ENCODE results near the gene TNFRSF18.

The TNFRSF18 gene

DNA sequence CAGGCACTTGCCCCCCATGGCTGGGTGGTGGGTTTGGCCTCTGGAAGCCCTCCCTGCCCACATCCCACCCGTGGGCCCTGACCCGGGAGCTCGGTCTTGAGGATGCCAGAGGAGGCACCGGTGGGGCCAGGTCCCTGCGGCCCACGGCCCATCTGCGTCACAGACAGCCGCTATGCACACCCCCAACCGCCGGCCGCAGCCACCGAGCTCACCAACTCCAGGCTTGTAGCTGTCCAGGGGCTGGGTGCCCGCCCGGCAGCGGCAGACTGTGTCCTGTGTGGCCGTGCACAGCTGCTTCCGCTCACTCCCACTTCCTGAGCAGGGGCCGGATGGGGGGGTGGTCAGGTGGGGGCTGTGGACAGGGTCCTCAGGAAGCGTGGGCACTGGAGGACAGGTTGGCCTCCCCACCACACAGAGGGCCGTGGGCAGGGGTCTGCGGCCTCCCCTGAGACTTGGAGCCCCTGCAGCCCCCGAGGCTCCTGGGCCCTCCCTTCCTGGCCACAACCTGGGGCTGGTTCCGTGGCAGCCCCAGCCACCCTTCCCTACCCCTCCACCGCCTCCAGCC, 6.5 kb upstream of the TNFRSF18 start:
- TF ChIP-seq, protein P1, sequence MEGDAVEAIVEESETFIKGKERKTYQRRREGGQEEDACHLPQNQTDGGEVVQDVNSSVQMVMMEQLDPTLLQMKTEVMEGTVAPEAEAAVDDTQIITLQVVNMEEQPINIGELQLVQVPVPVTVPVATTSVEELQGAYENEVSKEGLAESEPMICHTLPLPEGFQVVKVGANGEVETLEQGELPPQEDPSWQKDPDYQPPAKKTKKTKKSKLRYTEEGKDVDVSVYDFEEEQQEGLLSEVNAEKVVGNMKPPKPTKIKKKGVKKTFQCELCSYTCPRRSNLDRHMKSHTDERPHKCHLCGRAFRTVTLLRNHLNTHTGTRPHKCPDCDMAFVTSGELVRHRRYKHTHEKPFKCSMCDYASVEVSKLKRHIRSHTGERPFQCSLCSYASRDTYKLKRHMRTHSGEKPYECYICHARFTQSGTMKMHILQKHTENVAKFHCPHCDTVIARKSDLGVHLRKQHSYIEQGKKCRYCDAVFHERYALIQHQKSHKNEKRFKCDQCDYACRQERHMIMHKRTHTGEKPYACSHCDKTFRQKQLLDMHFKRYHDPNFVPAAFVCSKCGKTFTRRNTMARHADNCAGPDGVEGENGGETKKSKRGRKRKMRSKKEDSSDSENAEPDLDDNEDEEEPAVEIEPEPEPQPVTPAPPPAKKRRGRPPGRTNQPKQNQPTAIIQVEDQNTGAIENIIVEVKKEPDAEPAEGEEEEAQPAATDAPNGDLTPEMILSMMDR (IDR thresholded peaks at IDR 0.05; ENCODE audit: low read depth, low read length, poor library complexity, severe bottlenecking): no peak
- TF ChIP-seq EZH2phosphoT487 (IDR thresholded peaks at IDR 0.05; ENCODE audit: borderline replicate concordance, low read length): no peak
- H3F3A ChIP-seq (ENCODE audit: control insufficient read depth, insufficient read depth): no peaks in the 10 kb centered on the region
- H3K36me3 ChIP-seq (ENCODE audit: control insufficient read depth, low read length): peaks cover 6% of the 10 kb centered on the region; the same call in 1 of the 2 replicates
- H3K9me2 ChIP-seq (replicated peaks; ENCODE audit: control insufficient read depth, low read length): no peaks in the 10 kb centered on the region
- no peak overlapping the region for H3K27ac ChIP-seq (ENCODE audit: low read depth, low read length)
- H3K4me1 ChIP-seq (ENCODE audit: control insufficient read depth, low read length): peaks cover 25% of the 10 kb centered on the region
- no peaks in the 10 kb centered on the region for H3K79me2 ChIP-seq (ENCODE audit: control insufficient read depth, low read length)
- no peak overlapping the region for H3K4me3 ChIP-seq (ENCODE audit: low read length)
- H4K20me1 ChIP-seq (ENCODE audit: control insufficient read depth, insufficient read depth, low read depth, low read length): no peaks in the 10 kb centered on the region
- H3K4me2 ChIP-seq (ENCODE audit: low read length): no peak overlapping the region
- no peaks in the 10 kb centered on the region for H3K9me3 ChIP-seq (ENCODE audit: control insufficient read depth, insufficient read depth, low read length)
- peaks cover 22% of the 10 kb centered on the region for H3K27me3 ChIP-seq (ENCODE audit: control insufficient read depth, low read length)

DNA sequence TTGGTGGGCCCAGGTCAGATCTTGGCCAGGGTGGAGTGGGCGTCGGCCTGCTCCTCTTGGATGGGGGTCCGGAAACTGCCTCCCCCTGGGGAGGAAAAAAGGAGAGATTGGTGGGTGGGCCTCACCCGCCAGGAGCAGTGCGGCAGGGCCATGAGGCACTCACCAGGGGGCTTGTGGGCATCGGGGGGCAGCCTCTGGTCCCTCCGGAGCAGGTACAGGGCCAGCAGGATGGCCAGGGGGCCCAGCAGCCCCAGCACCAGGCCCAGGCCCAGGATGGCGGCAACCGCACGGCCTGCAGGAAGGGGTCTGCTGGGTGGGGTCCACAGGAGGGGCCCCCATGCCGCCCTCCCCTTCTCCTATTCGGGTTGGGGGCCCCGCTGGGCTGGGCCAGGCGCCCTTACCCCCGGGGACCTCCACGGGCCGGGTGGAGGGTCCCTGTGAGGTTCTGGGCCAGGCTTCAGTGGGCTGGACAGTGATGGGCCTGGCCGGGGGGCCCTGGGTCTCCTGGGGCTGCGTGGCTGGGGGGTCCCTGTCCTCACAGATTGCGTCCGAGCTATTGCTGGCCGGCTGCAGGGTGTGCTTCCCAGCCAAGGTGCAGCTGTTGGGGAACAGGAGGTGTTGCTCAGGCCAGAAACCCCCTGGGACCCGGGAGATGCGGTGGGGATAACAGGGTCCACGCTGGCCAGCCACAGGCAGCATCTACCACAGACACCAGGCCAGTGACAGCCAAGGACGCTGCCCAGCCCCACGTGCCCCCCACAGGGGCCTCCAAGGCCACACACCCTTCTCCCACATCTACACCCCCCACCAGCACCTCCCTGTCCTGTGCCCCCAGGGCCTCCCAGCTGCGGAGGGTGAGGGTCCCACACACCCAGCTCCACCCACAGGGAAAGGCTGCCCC, 5.4 kb upstream of the TNFRSF18 start:
- peaks cover 33% of the 10 kb centered on the region for H3K27me3 ChIP-seq (ENCODE audit: control insufficient read depth, low read length)
- H4K20me1 ChIP-seq (ENCODE audit: control insufficient read depth, insufficient read depth, low read depth, low read length): 0 out of 2 replicates have a peak, but pooled peaks cover 2% of the 10 kb centered on the region
- H3K79me2 ChIP-seq (ENCODE audit: control insufficient read depth, low read length): no peaks in the 10 kb centered on the region
- no peak overlapping the region for H3K4me3 ChIP-seq (ENCODE audit: low read length)
- H3K9me2 ChIP-seq (replicated peaks; ENCODE audit: control insufficient read depth, low read length): no peaks in the 10 kb centered on the region
- no peak for TF ChIP-seq EZH2phosphoT487 (IDR thresholded peaks at IDR 0.05; ENCODE audit: borderline replicate concordance, low read length)
- TF ChIP-seq, protein P1 (IDR thresholded peaks at IDR 0.05; ENCODE audit: low read depth, low read length, poor library complexity, severe bottlenecking): no peak
- H3F3A ChIP-seq (ENCODE audit: control insufficient read depth, insufficient read depth): no peaks in the 10 kb centered on the region
- peaks cover 29% of the 10 kb centered on the region for H3K4me1 ChIP-seq (ENCODE audit: control insufficient read depth, low read length)
- H3K27ac ChIP-seq (ENCODE audit: low read depth, low read length): no peak overlapping the region
- H3K4me2 ChIP-seq (ENCODE audit: low read length): no peak overlapping the region
- H3K9me3 ChIP-seq (ENCODE audit: control insufficient read depth, insufficient read depth, low read length): no peaks in the 10 kb centered on the region
- peaks cover 3% of the 10 kb centered on the region; the same call in 1 of the 2 replicates for H3K36me3 ChIP-seq (ENCODE audit: control insufficient read depth, low read length)

GRCh38 chr1:1210726-1211540, 4.5 kb upstream of the TNFRSF18 start:
- Histone ChIP-seq H3K4me1 (ENCODE audit: control insufficient read depth, low read length) (peaks cover 37% of the 10 kb centered on the region), H3K36me3 (ENCODE audit: control insufficient read depth, low read length) (no peaks in the 10 kb centered on the region), H4K20me1 (ENCODE audit: control insufficient read depth, insufficient read depth, low read depth, low read length) (0 out of 2 replicates have a peak, but pooled peaks cover 5% of the 10 kb centered on the region), H3K9me3 (ENCODE audit: control insufficient read depth, insufficient read depth, low read length) (no peaks in the 10 kb centered on the region), H3K9me2 (replicated peaks; ENCODE audit: control insufficient read depth, low read length) (no peaks in the 10 kb centered on the region), H3K4me3 (ENCODE audit: low read length) (no peak overlapping the region), H3K79me2 (ENCODE audit: control insufficient read depth, low read length) (no peaks in the 10 kb centered on the region), H3K4me2 (ENCODE audit: low read length) (no peak overlapping the region), H3K27me3 (ENCODE audit: control insufficient read depth, low read length) (peaks cover 41% of the 10 kb centered on the region), H3K27ac (ENCODE audit: low read depth, low read length) (no peak overlapping the region), H3F3A (ENCODE audit: control insufficient read depth, insufficient read depth) (no peaks in the 10 kb centered on the region)
- TF ChIP-seq, protein P1 (IDR thresholded peaks at IDR 0.05; ENCODE audit: low read depth, low read length, poor library complexity, severe bottlenecking): no peak
- no peak for TF ChIP-seq EZH2phosphoT487 (IDR thresholded peaks at IDR 0.05; ENCODE audit: borderline replicate concordance, low read length)

Data from DOHH2 (cell line).